Suppressor macrophage (primary cell): Measurements from ENCODE around the gene NUMBL.
A peak's percentile ranks its signal among the peaks of the same experiment; 100 is the strongest.

Experiments
- DNase-seq, 4 experiments: peaks; one replicate each; pipeline ENCODE4 v3.0.0-alpha.2; 2020 to 2022

Gene NUMBL

GRCh38 chr19:40716031-40716481, 25.6 kb upstream of the NUMBL start:
- no peak for DNase-seq

GRCh38 chr19:40714441-40715299, 24.2 kb upstream of the NUMBL start:
- peak; percentile 89 to 94 (median 92) for DNase-seq

- DNase-seq: no peak
These were observed 23.5 kb upstream of the NUMBL start for GRCh38 chr19:40713939-40714338.

GRCh38 chr19:40709817-40710216, 19.4 kb upstream of the NUMBL start:
- DNase-seq: no peak

GRCh38 chr19:40707615-40708014, 17.2 kb upstream of the NUMBL start:
- no peak for DNase-seq

GRCh38 chr19:40705950-40706619, 15.6 kb upstream of the NUMBL start:
- DNase-seq: no peak

- DNase-seq: no peak
These were observed 14.9 kb upstream of the NUMBL start for GRCh38 chr19:40705362-40705651.

GRCh38 chr19:40704491-40705361, 14.3 kb upstream of the NUMBL start:
- no peak for DNase-seq

GRCh38 chr19:40703029-40703755, 12.7 kb upstream of the NUMBL start:
- no peak for DNase-seq

- peak in 1 of 4 experiments; percentile 25 for DNase-seq
These were observed 12.0 kb upstream of the NUMBL start for GRCh38 chr19:40702337-40703012.

- no peak for DNase-seq
These were observed 11.3 kb upstream of the NUMBL start for GRCh38 chr19:40701758-40702157.

GRCh38 chr19:40700083-40700482, 9.6 kb upstream of the NUMBL start:
- no peak for DNase-seq

GRCh38 chr19:40697007-40697406, 6.6 kb upstream of the NUMBL start:
- no peak for DNase-seq

- DNase-seq: no peak
These were observed 5.4 kb upstream of the NUMBL start for GRCh38 chr19:40695881-40696280.

- DNase-seq: no peak
These were observed 3.4 kb upstream of the NUMBL start for GRCh38 chr19:40693896-40694295.

GRCh38 chr19:40693150-40693788, 2.8 kb upstream of the NUMBL start:
- DNase-seq: no peak

GRCh38 chr19:40692212-40692551, 1.7 kb upstream of the NUMBL start:
- no peak for DNase-seq

- DNase-seq: no peak
These were observed 1.2 kb upstream of the NUMBL start for GRCh38 chr19:40691421-40692211.

GRCh38 chr19:40690693-40691420, 406 bp upstream of the NUMBL start:
- DNase-seq: peak; percentile 94 to 98 (median 96)
